ENCODE results near the gene AAGAB.

Gene AAGAB

GRCh38 chr15:67199881-67200763 is 54.3 kb downstream of the AAGAB start:
- no peak overlapping the region for H3K27ac Mint-ChIP-seq
- no peak for DNase-seq
- no peak for TF ChIP-seq CTCF (IDR thresholded peaks at IDR 0.05)

GRCh38 chr15:67199391-67199790 is 55.1 kb downstream of the AAGAB start:
- Mint-ChIP-seq H3K9me3 (no peaks in the 10 kb centered on the region), H3K36me3 (ENCODE audit: low read depth) (peaks cover 48% of the 10 kb centered on the region), H3K27me3 (ENCODE audit: low read depth, poor library complexity) (no peaks in the 10 kb centered on the region), H3K27ac (no peak overlapping the region), H3K4me3 (no peak overlapping the region), H3K4me1 (peaks cover 39% of the 10 kb centered on the region)
- no peak for TF ChIP-seq CTCF (IDR thresholded peaks at IDR 0.05)
- DNase-seq = no peak

More at GRCh38 chr15:67199881-67200763, 54.3 kb downstream of the AAGAB start:
- H3K27me3 Mint-ChIP-seq (ENCODE audit: low read depth, poor library complexity) = no peaks in the 10 kb centered on the region
- H3K4me3 Mint-ChIP-seq = no peak overlapping the region
- no peaks in the 10 kb centered on the region for H3K9me3 Mint-ChIP-seq
- H3K4me1 Mint-ChIP-seq = peaks cover 39% of the 10 kb centered on the region
- H3K36me3 Mint-ChIP-seq (ENCODE audit: low read depth) = peaks cover 44% of the 10 kb centered on the region

DNA sequence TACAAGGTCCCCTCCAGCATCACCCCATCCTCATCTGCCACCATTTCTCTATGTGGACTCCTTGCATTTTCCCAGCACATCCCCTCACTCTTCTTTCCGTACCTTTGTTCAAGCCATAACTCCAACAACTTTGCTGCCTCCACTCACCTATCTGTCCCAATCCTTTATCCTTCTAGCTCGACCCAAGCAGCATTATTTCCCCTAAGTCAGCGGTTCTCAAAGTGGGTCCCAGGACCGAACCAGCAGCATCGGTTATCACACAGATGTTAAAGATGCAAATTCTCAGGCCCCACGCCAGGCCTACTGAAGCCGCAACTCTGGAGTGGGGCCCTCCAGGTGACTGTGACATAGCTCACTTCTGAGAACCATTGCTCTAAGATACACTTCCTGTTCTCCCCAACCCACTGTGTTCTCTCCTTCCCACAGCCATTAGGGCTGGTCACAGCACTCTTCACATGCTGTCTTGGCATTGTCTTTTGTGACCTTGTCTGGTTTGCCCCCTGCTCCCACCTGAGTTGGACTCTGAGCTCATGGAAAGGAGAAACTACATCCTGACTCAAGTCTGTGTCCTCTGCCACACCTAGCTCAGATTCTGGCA is 56.2 kb downstream of the AAGAB start:
- no peak for DNase-seq
- TF ChIP-seq CTCF (IDR thresholded peaks at IDR 0.05) = no peak
- no peaks in the 10 kb centered on the region for H3K9me3 Mint-ChIP-seq
- peaks cover 50% of the 10 kb centered on the region for H3K4me1 Mint-ChIP-seq
- H3K4me3 Mint-ChIP-seq = no peak overlapping the region
- peak overlapping the region; percentile 4 for H3K27ac Mint-ChIP-seq
- no peaks in the 10 kb centered on the region for H3K27me3 Mint-ChIP-seq (ENCODE audit: low read depth, poor library complexity)
- peaks cover 59% of the 10 kb centered on the region for H3K36me3 Mint-ChIP-seq (ENCODE audit: low read depth)

DNA sequence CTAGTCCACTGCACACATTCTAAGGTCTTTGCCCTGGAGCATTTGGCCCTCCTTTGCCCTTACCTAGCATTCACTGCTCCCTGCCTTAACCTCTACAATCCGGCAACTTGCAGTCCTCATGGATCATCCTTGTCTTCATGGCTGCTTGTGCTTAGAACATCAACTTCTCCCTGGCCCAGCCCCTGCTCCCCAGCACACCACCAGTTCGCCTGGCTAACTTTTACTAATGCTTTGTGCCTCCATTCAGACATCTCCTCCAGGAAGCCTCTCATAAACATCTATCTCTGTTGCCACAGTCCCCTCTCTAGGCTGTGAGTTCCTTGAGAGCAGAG is 57.1 kb downstream of the AAGAB start:
- Mint-ChIP-seq H3K27me3 (ENCODE audit: low read depth, poor library complexity) (no peaks in the 10 kb centered on the region), H3K36me3 (ENCODE audit: low read depth) (peaks cover 66% of the 10 kb centered on the region), H3K4me3 (no peak overlapping the region), H3K9me3 (no peaks in the 10 kb centered on the region), H3K4me1 (peaks cover 52% of the 10 kb centered on the region), H3K27ac (peak overlapping the region; percentile 33)
- TF ChIP-seq CTCF (IDR thresholded peaks at IDR 0.05) = no peak
- DNase-seq = no peak

DNA sequence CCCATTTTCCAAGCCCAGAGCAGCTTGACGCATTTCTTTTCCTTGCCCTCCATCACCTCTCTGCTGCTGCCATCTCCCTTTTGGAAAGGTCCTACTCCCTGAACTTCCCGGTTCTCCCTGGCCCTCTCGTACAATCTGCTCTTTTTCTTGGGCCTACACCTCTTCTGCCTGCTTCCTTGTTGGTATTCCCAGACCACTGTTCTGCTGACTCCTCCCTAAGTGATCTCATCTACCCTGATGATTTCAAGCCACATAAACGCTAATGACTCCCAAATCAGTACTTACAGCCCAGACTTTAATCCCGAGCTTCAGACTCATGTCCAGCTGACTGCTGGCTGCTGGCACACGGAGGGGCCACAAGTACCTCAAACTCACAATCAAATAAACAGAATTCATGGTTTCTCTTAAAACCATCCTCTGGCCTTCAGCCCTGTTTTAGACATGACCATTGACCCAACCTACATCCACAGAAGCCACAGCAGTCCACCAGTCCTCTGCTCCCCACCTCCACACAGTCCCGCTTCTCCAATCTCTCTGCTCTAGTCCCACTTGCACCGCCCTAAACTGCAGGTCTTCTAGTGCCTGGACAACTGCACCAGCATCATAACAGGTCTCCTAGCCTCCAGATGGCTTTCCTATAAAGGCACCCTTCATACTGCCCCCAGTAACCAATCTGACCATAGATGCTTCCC is 57.6 kb downstream of the AAGAB start:
- TF ChIP-seq CTCF (IDR thresholded peaks at IDR 0.05) = no peak
- DNase-seq = no peak
- Mint-ChIP-seq H3K27me3 (ENCODE audit: low read depth, poor library complexity) (no peaks in the 10 kb centered on the region), H3K9me3 (no peaks in the 10 kb centered on the region), H3K27ac (peak overlapping the region; percentile 33), H3K4me1 (peaks cover 47% of the 10 kb centered on the region), H3K4me3 (no peak overlapping the region), H3K36me3 (ENCODE audit: low read depth) (peaks cover 71% of the 10 kb centered on the region)
